COLO829 (cell line): ENCODE data around the gene DISC1.

Experiments
- DNase-seq: peaks from one replicate; pipeline ENCODE4 v3.0.0; 2012; ENCODE audit warnings: low spot score

DISC1 gene

GRCh38 chr1:231817801-231818200 is 191.2 kb downstream of the DISC1 start:
- DNase-seq = no peak

DNA sequence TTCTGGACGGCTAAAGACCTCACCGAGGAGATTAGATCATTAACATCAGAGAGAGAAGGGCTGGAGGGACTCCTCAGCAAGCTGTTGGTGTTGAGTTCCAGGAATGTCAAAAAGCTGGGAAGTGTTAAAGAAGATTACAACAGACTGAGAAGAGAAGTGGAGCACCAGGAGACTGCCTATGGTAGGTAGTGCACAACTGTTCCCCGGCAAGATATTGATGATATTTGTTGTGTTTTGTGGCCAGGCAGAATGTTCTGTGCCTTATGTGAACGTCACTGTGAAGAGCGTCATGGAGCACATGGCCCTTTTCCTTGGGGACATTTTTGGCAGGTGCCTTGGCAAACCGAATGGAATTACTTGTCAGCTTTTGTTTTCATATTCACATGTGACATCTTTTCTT is 191.7 kb downstream of the DISC1 start:
- DNase-seq = no peak

DNA sequence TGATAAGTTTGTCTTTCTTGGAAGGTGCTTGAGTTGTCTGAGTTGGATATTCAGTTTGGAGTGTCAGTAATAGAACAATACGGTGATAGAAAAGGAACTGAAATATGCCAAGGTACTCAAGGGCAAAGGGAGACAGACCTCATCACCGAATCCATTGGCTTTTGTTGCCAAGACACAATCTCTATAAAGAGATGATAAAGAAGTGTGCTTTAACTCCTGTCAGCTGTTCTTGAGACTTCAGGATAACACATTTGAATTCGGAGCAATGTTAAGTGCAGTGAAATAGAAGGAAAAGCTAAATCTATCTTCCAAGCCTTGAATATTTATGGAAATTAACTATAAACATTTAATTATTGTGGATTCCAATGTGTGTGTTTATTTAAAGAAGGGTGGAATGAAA is 194.7 kb downstream of the DISC1 start:
- no peak for DNase-seq

DNA sequence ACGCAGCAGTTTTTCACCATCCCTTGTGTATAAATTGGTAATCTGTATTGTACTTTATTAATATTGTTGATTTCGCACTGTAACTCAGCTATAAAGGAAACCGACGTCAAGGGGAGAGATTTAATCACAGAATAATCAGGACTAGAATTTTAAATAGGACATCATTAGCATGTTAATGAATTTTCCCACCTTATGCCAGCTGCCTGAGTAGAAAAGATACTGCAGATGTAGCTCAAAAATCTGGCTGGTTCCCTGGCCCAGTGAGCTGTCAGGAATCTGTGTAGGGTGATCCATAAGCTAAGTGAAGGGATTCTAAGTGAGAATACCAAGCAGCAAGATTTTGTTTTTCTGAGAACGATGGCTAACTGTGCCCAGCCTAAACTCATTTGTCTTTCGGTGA is 195.5 kb downstream of the DISC1 start:
- no peak for DNase-seq

DNA sequence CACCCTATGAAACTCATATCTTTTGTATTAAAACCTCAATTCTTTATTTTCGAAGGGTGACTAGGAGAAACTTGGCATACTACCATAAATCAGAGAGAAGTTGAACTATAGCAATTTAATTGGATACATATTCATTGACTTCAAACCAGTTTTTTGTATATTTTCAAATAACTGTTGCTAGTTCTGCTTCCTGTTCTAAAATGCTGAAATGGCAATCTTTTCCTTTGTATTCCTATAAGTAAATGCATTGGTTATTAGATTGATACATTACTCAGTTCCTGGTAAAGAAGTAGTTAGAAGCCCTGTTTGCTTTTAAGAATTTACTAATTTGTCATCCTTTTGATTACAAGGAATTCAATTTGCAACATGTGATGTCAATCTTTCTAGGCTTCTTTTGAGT is 200.0 kb downstream of the DISC1 start:
- no peak for DNase-seq

- DNase-seq = peak; percentile 19
Measured at GRCh38 chr1:231827337-231828105, 200.9 kb downstream of the DISC1 start.

GRCh38 chr1:231828182-231828920 is 201.8 kb downstream of the DISC1 start:
- peak; percentile 59 for DNase-seq

GRCh38 chr1:231829332-231829731 is 202.7 kb downstream of the DISC1 start:
- no peak for DNase-seq

GRCh38 chr1:231836227-231836893 is 209.8 kb downstream of the DISC1 start:
- no peak for DNase-seq

DNA sequence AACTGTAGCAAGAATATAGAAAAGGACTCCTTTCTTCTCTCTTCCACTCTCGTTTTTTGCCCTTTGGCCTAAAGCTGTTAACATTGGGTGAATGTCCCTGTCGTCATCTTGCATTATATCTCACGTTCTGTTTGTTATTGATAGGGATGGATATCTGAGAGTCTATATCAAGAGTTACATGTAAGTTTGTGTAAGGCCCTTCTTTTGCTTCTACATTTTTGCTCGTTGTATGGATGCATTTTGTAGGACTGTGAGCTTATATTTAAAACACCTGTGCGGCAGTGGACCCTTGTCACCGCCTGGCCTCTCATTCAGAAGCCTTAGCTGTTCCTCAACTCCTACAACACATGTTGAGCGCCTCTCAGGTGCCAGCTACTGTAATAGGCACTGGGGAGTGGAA is 211.9 kb downstream of the DISC1 start:
- no peak for DNase-seq

- no peak for DNase-seq
Measured at GRCh38 chr1:231839999-231840398, 213.4 kb downstream of the DISC1 start.

DNA sequence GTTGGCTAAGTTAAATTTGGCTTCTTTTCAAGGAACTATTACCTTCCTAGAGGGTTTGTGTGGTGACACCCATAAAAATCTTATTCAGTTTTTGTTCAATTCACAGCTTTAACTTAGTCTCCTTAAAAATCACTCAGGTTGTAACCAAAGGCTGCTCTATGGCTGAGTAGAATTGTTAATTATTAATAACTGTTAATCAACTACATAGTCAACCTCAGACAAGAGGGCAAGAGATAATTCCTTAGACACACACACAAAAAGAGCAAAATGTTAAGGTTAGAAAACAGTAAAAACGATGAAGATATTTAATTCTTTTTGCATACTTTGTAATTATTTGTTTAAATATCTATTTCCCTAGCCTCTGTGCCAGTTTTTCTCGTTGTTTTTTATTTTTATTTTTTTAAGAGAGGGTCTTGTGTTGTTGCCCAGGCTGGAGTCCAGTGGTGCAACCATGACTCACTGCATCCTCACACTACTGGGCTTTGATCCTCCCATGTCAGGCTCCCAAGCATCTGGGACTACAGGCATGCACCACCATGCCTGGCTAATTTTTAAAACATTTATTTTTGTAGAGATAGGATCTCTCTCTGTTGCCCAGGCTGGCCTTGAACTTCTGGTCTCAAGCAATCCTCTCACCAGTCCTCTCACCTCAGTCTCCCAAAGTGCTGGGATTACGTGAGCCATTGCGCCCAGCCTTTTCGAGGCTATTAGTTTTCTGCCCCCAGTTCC is 215.2 kb downstream of the DISC1 start:
- no peak for DNase-seq

GRCh38 chr1:231842441-231842840 is 215.9 kb downstream of the DISC1 start:
- no peak for DNase-seq

- DNase-seq = no peak
Measured at GRCh38 chr1:231844986-231845502, 218.5 kb downstream of the DISC1 start.

- DNase-seq = no peak
Measured at GRCh38 chr1:231847612-231848397, 221.2 kb downstream of the DISC1 start.

DNA sequence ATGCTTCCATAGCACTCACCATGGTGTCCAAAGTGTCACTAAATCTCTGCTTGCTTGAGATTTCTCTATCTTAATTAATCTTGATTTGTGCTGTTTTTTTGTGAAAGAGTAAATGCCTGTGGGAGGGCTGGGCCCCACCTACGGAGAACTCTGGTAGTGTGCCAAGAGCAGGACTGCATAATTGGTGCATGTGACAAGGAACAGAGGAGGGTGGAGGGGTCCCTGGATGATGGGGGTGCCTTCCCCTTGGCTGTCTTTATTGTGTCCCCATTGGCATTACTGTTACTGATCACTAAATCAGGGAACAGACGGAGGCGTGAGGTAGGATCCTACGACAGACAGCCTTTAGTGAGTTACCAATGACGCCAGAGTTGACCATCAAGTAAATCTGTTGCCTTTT is 223.4 kb downstream of the DISC1 start:
- DNase-seq = no peak

- peak; percentile 60 for DNase-seq
Measured at GRCh38 chr1:231850786-231851185, 224.2 kb downstream of the DISC1 start.

DNA sequence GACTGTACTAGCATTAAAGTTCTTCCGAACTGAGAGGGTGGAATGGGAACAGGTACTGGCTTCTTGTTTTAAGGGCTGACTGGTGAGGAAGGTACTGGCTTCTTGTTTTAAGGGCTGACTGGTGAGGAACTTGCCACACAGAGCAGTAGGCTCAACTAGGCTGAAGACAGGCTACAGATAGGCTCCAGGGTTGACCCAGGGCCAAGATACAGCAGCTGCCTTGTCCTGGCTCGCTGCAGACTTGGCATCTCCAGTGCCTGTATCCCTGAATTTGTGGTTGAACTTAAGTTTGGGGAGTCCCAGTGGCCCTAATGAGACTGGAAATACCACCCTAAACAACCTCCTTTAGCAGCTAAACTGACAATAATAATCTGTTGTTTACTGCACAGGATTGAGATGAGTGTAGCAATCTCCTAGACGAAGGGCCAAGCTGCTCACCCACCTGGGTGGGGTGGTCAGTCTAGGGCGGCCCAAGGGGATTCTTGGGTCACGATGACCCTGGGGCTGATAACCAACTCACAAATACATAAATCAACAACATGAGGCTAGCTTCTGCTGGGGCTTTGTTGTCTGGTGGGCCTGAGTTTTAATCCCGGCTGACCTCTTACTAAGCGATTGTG is 227.1 kb downstream of the DISC1 start:
- DNase-seq = no peak

GRCh38 chr1:231855361-231855760 is 228.8 kb downstream of the DISC1 start:
- no peak for DNase-seq

DNA sequence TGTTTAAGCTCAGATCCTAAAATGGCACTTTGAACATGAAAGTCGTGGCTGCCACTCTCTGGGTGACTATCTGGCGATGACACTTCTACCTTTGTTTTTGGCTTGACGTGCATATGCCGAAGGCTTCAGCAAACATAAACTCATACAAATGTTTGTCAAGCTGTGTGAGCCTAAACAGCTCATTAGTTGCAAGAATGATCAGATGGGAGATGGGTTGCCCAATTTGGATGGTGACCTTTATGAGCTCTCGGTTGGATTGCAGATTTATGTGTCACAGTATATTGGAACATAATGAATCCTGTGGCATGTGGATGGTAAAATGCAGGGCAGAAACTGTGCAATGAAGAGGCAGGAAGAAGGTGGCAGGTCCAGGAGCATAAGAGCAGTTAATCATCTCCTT is 229.3 kb downstream of the DISC1 start:
- DNase-seq = no peak

GRCh38 chr1:231856426-231856825 is 229.8 kb downstream of the DISC1 start:
- no peak for DNase-seq
